H1 (cell line): Measurements from ENCODE around the gene PSME1. TPM values are rescaled to one million over a fixed set of nuclear protein-coding genes. Genes with fewer than 3 reads are reported as not detected.

ENCODE experiments used
- CTCF ChIA-PET: fragments of 300-600 bp; sonication (Branson Sonifier 250); formaldehyde crosslinking; loops from one replicate; lab custom pipeline; 2021; ENCODE audit not compliant: partially characterized antibody; lab: Charles Lee
- POLR2A ChIA-PET: fragments of 300-600 bp; sonication (Branson Sonifier 250); formaldehyde crosslinking; loops from one replicate; lab custom pipeline; 2021; ENCODE audit warnings: inconsistent platforms; ENCODE audit not compliant: partially characterized antibody; lab: Charles Lee
- DNase-seq, 2 experiments: peaks; one replicate each; pipeline versions ENCODE4 v3.0.0 to v3.0.0-alpha.2; 2010 to 2022; ENCODE audit warnings: low spot score in 2 of 2, low read depth in 1 of 2, mixed read lengths in 1 of 2
- FAIRE-seq: peaks from 2 replicates; lab custom pipeline; 2011; peaks lifted over from hg19 to GRCh38; lab: Jason Lieb, UNC
- H2AFZ ChIP-seq: 2 replicates; pipeline ENCODE4 v1.8.1; 2012; ENCODE audit warnings: low read length, inconsistent platforms
- H2AK5ac ChIP-seq: 2 replicates; pipeline ENCODE4 v1.6.1; 2013; ENCODE audit warnings: low read depth, low read length
- H2BK120ac ChIP-seq: replicated peaks from 2 replicates; pipeline ENCODE3; 2013; ENCODE audit warnings: low read depth, low read length, inconsistent platforms
- H2BK12ac ChIP-seq: 2 replicates; pipeline ENCODE4 v1.6.1; 2013; ENCODE audit warnings: low read depth, low read length
- H2BK15ac ChIP-seq: 2 replicates; pipeline ENCODE4 v1.6.1; 2013; ENCODE audit warnings: low read length
- H2BK20ac ChIP-seq: 2 replicates; pipeline ENCODE4 v1.6.1; 2013; ENCODE audit warnings: low read length
- H2BK5ac ChIP-seq: 2 replicates; pipeline ENCODE4 v1.6.1; 2013; ENCODE audit warnings: low read depth, low read length
- H3K14ac ChIP-seq: 2 replicates; pipeline ENCODE4 v1.6.1; 2013; ENCODE audit warnings: inconsistent platforms; ENCODE audit not compliant: insufficient read length
- H3K18ac ChIP-seq: 2 replicates; pipeline ENCODE4 v1.6.1; 2013; ENCODE audit warnings: low read length; ENCODE audit errors: extremely low read depth
- H3K23ac ChIP-seq: 2 replicates; pipeline ENCODE4 v1.6.1; 2013; ENCODE audit warnings: inconsistent platforms; ENCODE audit not compliant: insufficient read length
- H3K23me2 ChIP-seq: 2 replicates; pipeline ENCODE4 v1.6.1; 2013; ENCODE audit warnings: low read depth, low read length
- H3K27ac ChIP-seq: 2 replicates; pipeline ENCODE4 v1.6.1; 2011; ENCODE audit warnings: low read depth, low read length, inconsistent platforms
- H3K27me3 ChIP-seq, 4 experiments: replicated peaks in 1 of 4; 1 replicate in 1 of 4; 2 replicates in 3 of 4; pipeline versions ENCODE4 v1.6.1 to v1.8.1; 2011 to 2013; ENCODE audit warnings: low read length in 3 of 4, mild to moderate bottlenecking in 3 of 4, inconsistent platforms in 2 of 4, mixed read lengths in 2 of 4, moderate library complexity in 1 of 4; ENCODE audit not compliant: control insufficient read depth in 3 of 4, insufficient read depth in 3 of 4; ENCODE audit errors: extremely low read depth in 1 of 4
- H3K36me3 ChIP-seq, 4 experiments: 2 replicates each; pipeline versions ENCODE4 v1.6.1 to v1.8.1; 2011 to 2013; ENCODE audit warnings: mild to moderate bottlenecking in 4 of 4, low read length in 3 of 4, moderate library complexity in 2 of 4, control low read depth in 1 of 4, inconsistent platforms in 1 of 4; ENCODE audit not compliant: insufficient read depth in 4 of 4, control insufficient read depth in 2 of 4
- H3K4ac ChIP-seq: replicated peaks from 2 replicates; pipeline ENCODE3; 2013; ENCODE audit warnings: low read length, low read depth, mixed read lengths, inconsistent platforms; ENCODE audit not compliant: insufficient read length
- H3K4me1 ChIP-seq, 4 experiments: replicated peaks in 1 of 4; 1 replicate in 1 of 4; 2 replicates in 3 of 4; pipeline versions ENCODE4 v1.6.1 to v1.8.1; 2011 to 2013; ENCODE audit warnings: low read length in 3 of 4, inconsistent platforms in 2 of 4, mixed read lengths in 1 of 4; ENCODE audit not compliant: insufficient read depth in 4 of 4, control insufficient read depth in 3 of 4
- H3K4me2 ChIP-seq, 2 experiments: 2 replicates each; pipeline versions ENCODE4 v1.6.1 to v1.8.1; 2011 to 2013; ENCODE audit warnings: low read depth in 2 of 2, low read length in 2 of 2, control low read depth in 1 of 2, inconsistent platforms in 1 of 2, mild to moderate bottlenecking in 1 of 2; ENCODE audit not compliant: insufficient read depth in 1 of 2
- H3K4me3 ChIP-seq, 4 experiments: fragments of 200-600, 300-600 bp in 1 of 4; sonication (generic), shearing (Covaris generic), sonication (Bioruptor Twin) in 1 of 4; 2 replicates each; pipeline versions ENCODE4 v1.5.1 to v1.8.1; 2011 to 2016; ENCODE audit warnings: low read length in 4 of 4, low read depth in 3 of 4, control low read depth in 2 of 4, inconsistent platforms in 2 of 4, mild to moderate bottlenecking in 2 of 4, mixed read lengths in 1 of 4, moderate library complexity in 1 of 4; ENCODE audit not compliant: insufficient read depth in 2 of 4; ENCODE audit errors: extremely low read depth in 1 of 4
- H3K56ac ChIP-seq: replicated peaks from 2 replicates; pipeline ENCODE3; 2013; ENCODE audit warnings: low read depth, mild to moderate bottlenecking, mixed read lengths, low read length, inconsistent platforms; ENCODE audit not compliant: insufficient read length
- H3K79me1 ChIP-seq: 2 replicates; pipeline ENCODE4 v1.6.1; 2013; ENCODE audit warnings: low read depth, low read length, control low read depth
- H3K79me2 ChIP-seq, 2 experiments: 2 replicates each; pipeline versions ENCODE4 v1.6.1 to v1.8.1; 2012 to 2013; ENCODE audit warnings: low read length in 2 of 2, mild to moderate bottlenecking in 2 of 2, inconsistent platforms in 1 of 2; ENCODE audit not compliant: insufficient read depth in 2 of 2, control insufficient read depth in 1 of 2
- H3K9ac ChIP-seq, 4 experiments: replicated peaks in 1 of 4; 1 replicate in 1 of 4; 2 replicates in 3 of 4; pipeline versions ENCODE4 v1.6.1 to v1.8.1; 2011 to 2013; ENCODE audit warnings: low read depth in 3 of 4, low read length in 3 of 4, control low read depth in 2 of 4, mild to moderate bottlenecking in 2 of 4, moderate library complexity in 2 of 4, inconsistent platforms in 1 of 4; ENCODE audit errors: extremely low read depth in 1 of 4
- H3K9me3 ChIP-seq, 2 experiments: 2 replicates each; pipeline versions ENCODE4 v1.6.1 to v1.8.1; 2012 to 2013; ENCODE audit warnings: mild to moderate bottlenecking in 2 of 2, moderate library complexity in 2 of 2, control low read depth in 1 of 2, inconsistent platforms in 1 of 2, low read depth in 1 of 2, low read length in 1 of 2, mixed read lengths in 1 of 2; ENCODE audit not compliant: insufficient read depth in 2 of 2
- H4K20me1 ChIP-seq, 2 experiments: replicated peaks in 1 of 2; 2 replicates each; pipeline versions ENCODE3 to v1.8.1; 2011 to 2013; ENCODE audit warnings: inconsistent platforms in 2 of 2, low read length in 2 of 2, mild to moderate bottlenecking in 1 of 2; ENCODE audit not compliant: insufficient read depth in 2 of 2, control insufficient read depth in 1 of 2
- H4K5ac ChIP-seq: 2 replicates; pipeline ENCODE4 v1.6.1; 2013; ENCODE audit warnings: low read length, low read depth, mixed read lengths, inconsistent platforms; ENCODE audit not compliant: insufficient read length
- H4K8ac ChIP-seq: 2 replicates; pipeline ENCODE4 v1.8.0; 2013; ENCODE audit warnings: mild to moderate bottlenecking, moderate library complexity, low read length, inconsistent platforms; ENCODE audit not compliant: insufficient read depth; ENCODE audit errors: extremely low read depth
- H4K91ac ChIP-seq: replicated peaks from 2 replicates; pipeline ENCODE3; 2013; ENCODE audit warnings: low read length, mixed read lengths, inconsistent platforms; ENCODE audit not compliant: insufficient read length
- CHD1 ChIP-seq: IDR thresholded peaks from 2 replicates; pipeline ENCODE4 v1.6.1; 2012; ENCODE audit warnings: low read depth, low read length, improper control_type of control experiment
- E2F6 ChIP-seq: IDR thresholded peaks from 2 replicates; pipeline ENCODE4 v1.6.1; 2012; ENCODE audit warnings: inconsistent platforms
- EGR1 ChIP-seq: IDR thresholded peaks from 2 replicates; pipeline ENCODE4 v1.6.1; 2011; ENCODE audit warnings: low read depth, low read length, borderline replicate concordance
- EZH2 ChIP-seq: fragments of 200-600 bp; sonication (generic); IDR thresholded peaks from 2 replicates; pipeline ENCODE4 v1.7.1; 2012; ENCODE audit warnings: low read depth, mild to moderate bottlenecking, moderate library complexity, low read length, inconsistent platforms; ENCODE audit not compliant: severe bottlenecking
- HDAC2 ChIP-seq, 2 experiments: fragments of 300-600 bp in 1 of 2; sonication (generic) in 1 of 2; IDR thresholded peaks; 2 replicates each; pipeline ENCODE4 v1.6.1; 2011 to 2012; ENCODE audit warnings: low read depth in 2 of 2, low read length in 2 of 2, mild to moderate bottlenecking in 2 of 2, moderate library complexity in 2 of 2, borderline replicate concordance in 1 of 2, inconsistent platforms in 1 of 2
- KDM1A ChIP-seq: fragments of 200-600, 300-600 bp; sonication (generic); IDR thresholded peaks from 2 replicates; pipeline ENCODE4 v1.7.1; 2016; ENCODE audit warnings: mild to moderate bottlenecking, low read length, borderline replicate concordance
- POU5F1 ChIP-seq: IDR thresholded peaks from 2 replicates; pipeline ENCODE4 v1.6.1; 2011; ENCODE audit warnings: low read depth, mild to moderate bottlenecking, low read length, moderate library complexity
- RAD21 ChIP-seq, 2 experiments: IDR thresholded peaks in 1 of 2; conservative IDR thresholded peaks in 1 of 2; 2 replicates each; pipeline ENCODE4 v1.6.1; 2011; ENCODE audit warnings: low read depth in 2 of 2, low read length in 2 of 2, improper control_type of control experiment in 1 of 2, inconsistent platforms in 1 of 2, mild to moderate bottlenecking in 1 of 2, moderate library complexity in 1 of 2
- SAP30 ChIP-seq: fragments of 300-600 bp; sonication (generic); IDR thresholded peaks from 2 replicates; pipeline ENCODE4 v1.7.1; 2012; ENCODE audit warnings: low read length, moderate library complexity, mild to moderate bottlenecking, inconsistent platforms; ENCODE audit not compliant: insufficient read depth, insufficient replicate concordance
- SIX5 ChIP-seq: IDR thresholded peaks from 2 replicates; pipeline ENCODE4 v1.6.1; 2011; ENCODE audit warnings: mild to moderate bottlenecking, low read depth, low read length
- SRF ChIP-seq: IDR thresholded peaks from 2 replicates; pipeline ENCODE4 v1.6.1; 2011; ENCODE audit warnings: mild to moderate bottlenecking, low read depth, low read length, moderate library complexity
- TBP ChIP-seq: IDR thresholded peaks from 2 replicates; pipeline ENCODE4 v1.6.1; 2011; ENCODE audit warnings: low read depth, low read length, improper control_type of control experiment
- TEAD4 ChIP-seq: IDR thresholded peaks from 2 replicates; pipeline ENCODE4 v1.6.1; 2012; ENCODE audit warnings: low read depth, low read length, inconsistent platforms, mixed read lengths
- WGBS, 2 experiments: shearing (Covaris generic) in 1 of 2; methylation state at CpG; one replicate each; pipeline versions ENCODE4 v1.1.6 to v1.1.7; 2013 to 2015; ENCODE audit warnings: low lambda C conversion rate in 2 of 2, mixed read lengths in 2 of 2, inconsistent platforms in 1 of 2, low coverage in 1 of 2, missing lambda C conversion rate in 1 of 2; ENCODE audit not compliant: insufficient replicate concordance in 2 of 2, insufficient coverage in 1 of 2, insufficient read length in 1 of 2; ENCODE audit errors: extremely low coverage in 1 of 2, missing lambda C conversion rate in 1 of 2; 5-methylcytosine and 5-hydroxymethylcytosine counted together
- polyA plus RNA-seq, 7 experiments: library from polyadenylated mRNA; depleted of rRNA in 3 of 7; stranded (reverse) in 5 of 7; unstranded in 2 of 7; fragments of >200 nt in 5 of 7; fragments of 200-250 nt in 2 of 7; gene quantifications; 1 replicate in 5 of 7; 2 replicates in 1 of 7; 4 replicates in 1 of 7; pipeline versions ENCODE4 v1.2.1 to v1.2.3, GENCODE V29; 2011 to 2013; ENCODE audit warnings: missing spikeins in 2 of 7, mixed read lengths in 2 of 7
- total RNA-seq: library from RNA; stranded (reverse); fragmentation: NEBNext Ultra II Directional; extraction: Animal tissue kit (Norgen Biotek cat#: 25700); gene quantifications from 2 replicates; pipeline ENCODE4 v1.2.1, GENCODE V29; 2021

Gene PSME1
- total and polyA plus RNA-seq, 2 of the 8 experiments (the other 6 are each of a cell fraction or from before 2014, with no cell fraction given) = 74.9 to 85.9 TPM

GRCh38 chr14:24160499-24160849 lies 24.5 kb downstream of the PSME1 start:
- H3K23ac ChIP-seq = no peak overlapping the region
- H3K9ac ChIP-seq = no peak overlapping the region
- H3K18ac ChIP-seq = no peak overlapping the region
- no peak overlapping the region for H3K27ac ChIP-seq
- H3K79me1 ChIP-seq = no peaks in the 10 kb centered on the region
- peaks cover 0 to 10% (median 2%) of the 10 kb centered on the region in 4 experiments; a peak in 3 of 7 replicates for H3K4me1 ChIP-seq
- POLR2A ChIA-PET = interaction anchor here (0.7 to 7.6 kb wide), 26 partner anchors 10 to 158 kb away, joined by 3 to 93 read pairs (median 5); partner anchors contain the start of genes CHMP4A, DCAF11, DHRS1 and EMC9
- H3K4ac ChIP-seq = no peak overlapping the region
- H3K9me3 ChIP-seq = no peaks in the 10 kb centered on the region
- no peak overlapping the region for H2BK20ac ChIP-seq
- no peaks in the 10 kb centered on the region for H3K79me2 ChIP-seq
- H4K5ac ChIP-seq = no peak overlapping the region
- H3K56ac ChIP-seq = no peak overlapping the region
- no peak overlapping the region for H3K14ac ChIP-seq
- no peak overlapping the region for H2BK5ac ChIP-seq
- H2AK5ac ChIP-seq = no peak overlapping the region
- CTCF ChIA-PET = interaction anchor here (0.6 to 3.3 kb wide), 32 partner anchors 9 to 197 kb away, joined by 3 to 26 read pairs (median 5); partner anchors contain the start of genes CIDEB, DCAF11, IPO4 and NRL
- H2BK12ac ChIP-seq = no peak overlapping the region
- H3K36me3 ChIP-seq = peaks cover 22 to 44% (median 35%) of the 10 kb centered on the region in 4 experiments
- WGBS, 2 experiments = 100% methylated on average over 3 of the region's 4 CpGs; no CpG with 5 or more reads in 1 of the 2 experiments
- FAIRE-seq = no peak
- no peak overlapping the region for H3K4me3 ChIP-seq
- DNase-seq = no peak
- 0 out of 2 replicates have a peak, but pooled peaks cover 2% of the 10 kb centered on the region for H3K23me2 ChIP-seq
- no peaks in the 10 kb centered on the region for H3K27me3 ChIP-seq
- no peak overlapping the region for H2BK15ac ChIP-seq
- no peak overlapping the region for H2AFZ ChIP-seq
- no peak overlapping the region for H4K8ac ChIP-seq
- H2BK120ac ChIP-seq = no peak overlapping the region
- no peak overlapping the region for H3K4me2 ChIP-seq
- H4K20me1 ChIP-seq = peaks cover 2 to 19% of the 10 kb centered on the region in 2 experiments
- no peak overlapping the region for H4K91ac ChIP-seq
- TF ChIP-seq EGR1 (no peak), TBP (no peak), SAP30 (no peak), SRF (no peak), HDAC2 (IDR thresholded peaks at IDR 0.05; ENCODE audit: borderline replicate concordance in 1 of 2, low read depth in 2 of 2, low read length in 2 of 2) (no peak), TEAD4 (no peak), E2F6 (no peak), EZH2 (no peak), CHD1 (no peak), RAD21 (IDR thresholded peaks at IDR 0.05 in 1 of 2, conservative IDR thresholded peaks at IDR 0.05 in 1 of 2; ENCODE audit: low read depth in 2 of 2, low read length in 2 of 2) (no peak), POU5F1 (no peak), SIX5 (no peak), KDM1A (no peak)
